H1 (cell line): Measurements from ENCODE around the gene CCL26. TPM values are rescaled to one million over a fixed set of nuclear protein-coding genes. Genes with fewer than 3 reads are reported as not detected.

Experiments
- CTCF ChIA-PET: fragments of 300-600 bp; sonication (Branson Sonifier 250); formaldehyde crosslinking; loops from one replicate; lab custom pipeline; 2021; ENCODE audit not compliant: partially characterized antibody; lab: Charles Lee
- POLR2A ChIA-PET: fragments of 300-600 bp; sonication (Branson Sonifier 250); formaldehyde crosslinking; loops from one replicate; lab custom pipeline; 2021; ENCODE audit warnings: inconsistent platforms; ENCODE audit not compliant: partially characterized antibody; lab: Charles Lee
- DNase-seq, 2 experiments: peaks; one replicate each; pipeline versions ENCODE4 v3.0.0 to v3.0.0-alpha.2; 2010 to 2022; ENCODE audit warnings: low spot score in 2 of 2, low read depth in 1 of 2, mixed read lengths in 1 of 2
- FAIRE-seq: peaks from 2 replicates; lab custom pipeline; 2011; peaks lifted over from hg19 to GRCh38; lab: Jason Lieb, UNC
- H2AFZ ChIP-seq: 2 replicates; pipeline ENCODE4 v1.8.1; 2012; ENCODE audit warnings: low read length, inconsistent platforms
- H2AK5ac ChIP-seq: 2 replicates; pipeline ENCODE4 v1.6.1; 2013; ENCODE audit warnings: low read depth, low read length
- H2BK120ac ChIP-seq: replicated peaks from 2 replicates; pipeline ENCODE3; 2013; ENCODE audit warnings: low read depth, low read length, inconsistent platforms
- H2BK12ac ChIP-seq: 2 replicates; pipeline ENCODE4 v1.6.1; 2013; ENCODE audit warnings: low read depth, low read length
- H2BK15ac ChIP-seq: 2 replicates; pipeline ENCODE4 v1.6.1; 2013; ENCODE audit warnings: low read length
- H2BK20ac ChIP-seq: 2 replicates; pipeline ENCODE4 v1.6.1; 2013; ENCODE audit warnings: low read length
- H2BK5ac ChIP-seq: 2 replicates; pipeline ENCODE4 v1.6.1; 2013; ENCODE audit warnings: low read depth, low read length
- H3K14ac ChIP-seq: 2 replicates; pipeline ENCODE4 v1.6.1; 2013; ENCODE audit warnings: inconsistent platforms; ENCODE audit not compliant: insufficient read length
- H3K18ac ChIP-seq: 2 replicates; pipeline ENCODE4 v1.6.1; 2013; ENCODE audit warnings: low read length; ENCODE audit errors: extremely low read depth
- H3K23ac ChIP-seq: 2 replicates; pipeline ENCODE4 v1.6.1; 2013; ENCODE audit warnings: inconsistent platforms; ENCODE audit not compliant: insufficient read length
- H3K23me2 ChIP-seq: 2 replicates; pipeline ENCODE4 v1.6.1; 2013; ENCODE audit warnings: low read depth, low read length
- H3K27ac ChIP-seq: 2 replicates; pipeline ENCODE4 v1.6.1; 2011; ENCODE audit warnings: low read depth, low read length, inconsistent platforms
- H3K27me3 ChIP-seq, 4 experiments: replicated peaks in 1 of 4; 1 replicate in 1 of 4; 2 replicates in 3 of 4; pipeline versions ENCODE4 v1.6.1 to v1.8.1; 2011 to 2013; ENCODE audit warnings: low read length in 3 of 4, mild to moderate bottlenecking in 3 of 4, inconsistent platforms in 2 of 4, mixed read lengths in 2 of 4, moderate library complexity in 1 of 4; ENCODE audit not compliant: control insufficient read depth in 3 of 4, insufficient read depth in 3 of 4; ENCODE audit errors: extremely low read depth in 1 of 4
- H3K36me3 ChIP-seq, 4 experiments: 2 replicates each; pipeline versions ENCODE4 v1.6.1 to v1.8.1; 2011 to 2013; ENCODE audit warnings: mild to moderate bottlenecking in 4 of 4, low read length in 3 of 4, moderate library complexity in 2 of 4, control low read depth in 1 of 4, inconsistent platforms in 1 of 4; ENCODE audit not compliant: insufficient read depth in 4 of 4, control insufficient read depth in 2 of 4
- H3K4ac ChIP-seq: replicated peaks from 2 replicates; pipeline ENCODE3; 2013; ENCODE audit warnings: low read length, low read depth, mixed read lengths, inconsistent platforms; ENCODE audit not compliant: insufficient read length
- H3K4me1 ChIP-seq, 4 experiments: replicated peaks in 1 of 4; 1 replicate in 1 of 4; 2 replicates in 3 of 4; pipeline versions ENCODE4 v1.6.1 to v1.8.1; 2011 to 2013; ENCODE audit warnings: low read length in 3 of 4, inconsistent platforms in 2 of 4, mixed read lengths in 1 of 4; ENCODE audit not compliant: insufficient read depth in 4 of 4, control insufficient read depth in 3 of 4
- H3K4me2 ChIP-seq, 2 experiments: 2 replicates each; pipeline versions ENCODE4 v1.6.1 to v1.8.1; 2011 to 2013; ENCODE audit warnings: low read depth in 2 of 2, low read length in 2 of 2, control low read depth in 1 of 2, inconsistent platforms in 1 of 2, mild to moderate bottlenecking in 1 of 2; ENCODE audit not compliant: insufficient read depth in 1 of 2
- H3K4me3 ChIP-seq, 4 experiments: fragments of 200-600, 300-600 bp in 1 of 4; sonication (generic), shearing (Covaris generic), sonication (Bioruptor Twin) in 1 of 4; 2 replicates each; pipeline versions ENCODE4 v1.5.1 to v1.8.1; 2011 to 2016; ENCODE audit warnings: low read length in 4 of 4, low read depth in 3 of 4, control low read depth in 2 of 4, inconsistent platforms in 2 of 4, mild to moderate bottlenecking in 2 of 4, mixed read lengths in 1 of 4, moderate library complexity in 1 of 4; ENCODE audit not compliant: insufficient read depth in 2 of 4; ENCODE audit errors: extremely low read depth in 1 of 4
- H3K56ac ChIP-seq: replicated peaks from 2 replicates; pipeline ENCODE3; 2013; ENCODE audit warnings: low read depth, mild to moderate bottlenecking, mixed read lengths, low read length, inconsistent platforms; ENCODE audit not compliant: insufficient read length
- H3K79me1 ChIP-seq: 2 replicates; pipeline ENCODE4 v1.6.1; 2013; ENCODE audit warnings: low read depth, low read length, control low read depth
- H3K79me2 ChIP-seq, 2 experiments: 2 replicates each; pipeline versions ENCODE4 v1.6.1 to v1.8.1; 2012 to 2013; ENCODE audit warnings: low read length in 2 of 2, mild to moderate bottlenecking in 2 of 2, inconsistent platforms in 1 of 2; ENCODE audit not compliant: insufficient read depth in 2 of 2, control insufficient read depth in 1 of 2
- H3K9ac ChIP-seq, 4 experiments: replicated peaks in 1 of 4; 1 replicate in 1 of 4; 2 replicates in 3 of 4; pipeline versions ENCODE4 v1.6.1 to v1.8.1; 2011 to 2013; ENCODE audit warnings: low read depth in 3 of 4, low read length in 3 of 4, control low read depth in 2 of 4, mild to moderate bottlenecking in 2 of 4, moderate library complexity in 2 of 4, inconsistent platforms in 1 of 4; ENCODE audit errors: extremely low read depth in 1 of 4
- H3K9me3 ChIP-seq, 2 experiments: 2 replicates each; pipeline versions ENCODE4 v1.6.1 to v1.8.1; 2012 to 2013; ENCODE audit warnings: mild to moderate bottlenecking in 2 of 2, moderate library complexity in 2 of 2, control low read depth in 1 of 2, inconsistent platforms in 1 of 2, low read depth in 1 of 2, low read length in 1 of 2, mixed read lengths in 1 of 2; ENCODE audit not compliant: insufficient read depth in 2 of 2
- H4K20me1 ChIP-seq, 2 experiments: replicated peaks in 1 of 2; 2 replicates each; pipeline versions ENCODE3 to v1.8.1; 2011 to 2013; ENCODE audit warnings: inconsistent platforms in 2 of 2, low read length in 2 of 2, mild to moderate bottlenecking in 1 of 2; ENCODE audit not compliant: insufficient read depth in 2 of 2, control insufficient read depth in 1 of 2
- H4K5ac ChIP-seq: 2 replicates; pipeline ENCODE4 v1.6.1; 2013; ENCODE audit warnings: low read length, low read depth, mixed read lengths, inconsistent platforms; ENCODE audit not compliant: insufficient read length
- H4K8ac ChIP-seq: 2 replicates; pipeline ENCODE4 v1.8.0; 2013; ENCODE audit warnings: mild to moderate bottlenecking, moderate library complexity, low read length, inconsistent platforms; ENCODE audit not compliant: insufficient read depth; ENCODE audit errors: extremely low read depth
- H4K91ac ChIP-seq: replicated peaks from 2 replicates; pipeline ENCODE3; 2013; ENCODE audit warnings: low read length, mixed read lengths, inconsistent platforms; ENCODE audit not compliant: insufficient read length
- BRCA1 ChIP-seq: IDR thresholded peaks from 2 replicates; pipeline ENCODE4 v1.6.1; 2012; ENCODE audit warnings: low read depth, low read length, improper control_type of control experiment
- CREB1 ChIP-seq: IDR thresholded peaks from 2 replicates; pipeline ENCODE4 v1.6.1; 2012; ENCODE audit warnings: inconsistent platforms
- CTBP2 ChIP-seq: IDR thresholded peaks from 2 replicates; pipeline ENCODE4 v1.7.0; 2011; ENCODE audit warnings: borderline replicate concordance, mild to moderate bottlenecking, moderate library complexity, mixed read lengths, low read length; ENCODE audit not compliant: insufficient read depth, insufficient read length
- EGR1 ChIP-seq: IDR thresholded peaks from 2 replicates; pipeline ENCODE4 v1.6.1; 2011; ENCODE audit warnings: low read depth, low read length, borderline replicate concordance
- EP300 ChIP-seq, 2 experiments: IDR thresholded peaks; 1 replicate in 1 of 2; 2 replicates in 1 of 2; pipeline ENCODE4 v1.6.1; 2011 to 2012; ENCODE audit warnings: low read depth in 2 of 2, low read length in 2 of 2, mild to moderate bottlenecking in 2 of 2, borderline replicate concordance in 1 of 2, inconsistent platforms in 1 of 2, moderate library complexity in 1 of 2
- JUN ChIP-seq: IDR thresholded peaks from 2 replicates; pipeline ENCODE4 v1.6.1; 2011; ENCODE audit warnings: low read depth, mild to moderate bottlenecking, improper control_type of control experiment, low read length
- RNF2 ChIP-seq: fragments of 200-900, 300-1000 bp; sonication (generic); IDR thresholded peaks from 2 replicates; pipeline ENCODE4 v1.7.1; 2016; ENCODE audit warnings: borderline replicate concordance, low read depth, mild to moderate bottlenecking, antibody characterized with exemption, low read length; ENCODE audit not compliant: poor library complexity, severe bottlenecking; ENCODE audit errors: missing control alignments
- SP1 ChIP-seq: IDR thresholded peaks from 2 replicates; pipeline ENCODE4 v1.6.1; 2011; ENCODE audit warnings: low read depth, low read length
- SRF ChIP-seq: IDR thresholded peaks from 2 replicates; pipeline ENCODE4 v1.6.1; 2011; ENCODE audit warnings: mild to moderate bottlenecking, low read depth, low read length, moderate library complexity
- SUZ12 ChIP-seq: fragments of 200-600 bp; sonication (generic); IDR thresholded peaks from 2 replicates; pipeline ENCODE4 v1.6.1; 2012; ENCODE audit warnings: mild to moderate bottlenecking, inconsistent platforms, low read length, moderate library complexity, mixed read lengths
- TEAD4 ChIP-seq: IDR thresholded peaks from 2 replicates; pipeline ENCODE4 v1.6.1; 2012; ENCODE audit warnings: low read depth, low read length, inconsistent platforms, mixed read lengths
- ZNF274 ChIP-seq: IDR thresholded peaks from 2 replicates; pipeline ENCODE4 v1.7.0; 2012; ENCODE audit warnings: low read length, borderline replicate concordance; ENCODE audit errors: extremely low read depth
- WGBS, 2 experiments: shearing (Covaris generic) in 1 of 2; methylation state at CpG; one replicate each; pipeline versions ENCODE4 v1.1.6 to v1.1.7; 2013 to 2015; ENCODE audit warnings: low lambda C conversion rate in 2 of 2, mixed read lengths in 2 of 2, inconsistent platforms in 1 of 2, low coverage in 1 of 2, missing lambda C conversion rate in 1 of 2; ENCODE audit not compliant: insufficient replicate concordance in 2 of 2, insufficient coverage in 1 of 2, insufficient read length in 1 of 2; ENCODE audit errors: extremely low coverage in 1 of 2, missing lambda C conversion rate in 1 of 2; 5-methylcytosine and 5-hydroxymethylcytosine counted together
- polyA plus RNA-seq, 7 experiments: library from polyadenylated mRNA; depleted of rRNA in 3 of 7; stranded (reverse) in 5 of 7; unstranded in 2 of 7; fragments of >200 nt in 5 of 7; fragments of 200-250 nt in 2 of 7; gene quantifications; 1 replicate in 5 of 7; 2 replicates in 1 of 7; 4 replicates in 1 of 7; pipeline versions ENCODE4 v1.2.1 to v1.2.3, GENCODE V29; 2011 to 2013; ENCODE audit warnings: missing spikeins in 2 of 7, mixed read lengths in 2 of 7
- total RNA-seq: library from RNA; stranded (reverse); fragmentation: NEBNext Ultra II Directional; extraction: Animal tissue kit (Norgen Biotek cat#: 25700); gene quantifications from 2 replicates; pipeline ENCODE4 v1.2.1, GENCODE V29; 2021
- TF ChIP-seq, protein P1 (sequence below): IDR thresholded peaks from 2 replicates; pipeline ENCODE4 v1.6.1; 2012; ENCODE audit warnings: inconsistent platforms

Gene CCL26
- total and polyA plus RNA-seq, 2 of the 8 experiments (the other 6 are each of a cell fraction or from before 2014, with no cell fraction given), result 8.7 to 14.9 TPM

DNA sequence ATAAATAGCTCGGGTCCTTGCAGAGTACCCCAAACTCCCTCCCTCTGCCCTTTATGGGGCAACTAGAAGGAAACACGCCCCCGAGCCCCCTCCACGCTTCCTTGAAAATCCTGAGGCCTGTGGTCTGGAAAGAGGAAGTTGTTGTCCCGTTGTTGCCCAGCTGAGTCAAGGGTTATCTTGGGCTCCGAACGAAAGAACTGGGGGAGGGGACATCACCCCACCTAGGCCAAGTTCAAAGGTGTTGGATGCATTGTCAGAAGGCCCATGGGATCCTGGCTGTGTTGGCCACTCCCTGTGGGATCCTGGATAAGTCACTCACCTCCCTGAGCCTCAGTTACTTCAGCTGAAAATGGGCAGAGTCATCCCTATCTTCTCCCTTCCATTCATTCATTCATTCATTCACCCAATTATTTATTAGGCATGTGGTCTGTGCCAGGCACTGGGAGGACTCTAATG, 41.8 kb upstream of the CCL26 start, which contains the start of gene CCL24:
Gene CCL24 (minus strand): TSS at position 26 of the 456 bp plus-strand sequence. CDS start 91 bp downstream, outside the sequence.
- H2BK15ac ChIP-seq, result peak within 1 kb of the TSS; percentile 72; the same call in 1 of the 2 replicates
- peak within 1 kb of the TSS; percentile 25; the same call in 1 of the 2 replicates for H4K8ac ChIP-seq
- no peaks in the 10 kb centered on the region; a peak in 2 of 7 replicates for H3K27me3 ChIP-seq
- no peak within 1 kb of the TSS for H4K5ac ChIP-seq
- no peak for DNase-seq
- no peak within 1 kb of the TSS for H3K4ac ChIP-seq
- H2BK5ac ChIP-seq, result no peak within 1 kb of the TSS
- H3K4me1 ChIP-seq, result peaks cover 0 to 3% (median 0%) of the 10 kb centered on the region in 4 experiments; a peak in 1 of 7 replicates
- no peak within 1 kb of the TSS for H3K56ac ChIP-seq
- no peak within 1 kb of the TSS for H3K14ac ChIP-seq
- WGBS, 2 experiments, result 90% methylated on average over 7 of the region's 7 CpGs; no CpG with 5 or more reads in 1 of the 2 experiments
- POLR2A ChIA-PET, result no interaction called here
- no peak within 1 kb of the TSS for H3K9ac ChIP-seq
- no peak within 1 kb of the TSS for H3K4me3 ChIP-seq
- H2BK12ac ChIP-seq, result no peak within 1 kb of the TSS
- no peak within 1 kb of the TSS for H3K23ac ChIP-seq
- no peaks in the 10 kb centered on the region for H3K79me1 ChIP-seq
- no peak within 1 kb of the TSS for H2BK20ac ChIP-seq
- H3K9me3 ChIP-seq, result no peaks in the 10 kb centered on the region
- FAIRE-seq, result no peak
- H3K27ac ChIP-seq, result no peak within 1 kb of the TSS
- CTCF ChIA-PET, result interaction anchor here (1.9 kb wide), 1 partner anchor 15 kb away, joined by 7 read pairs; no protein-coding TSS in a partner anchor
- H3K36me3 ChIP-seq, result no peaks in the 10 kb centered on the region
- peaks cover 0 to 1% of the 10 kb centered on the region in 2 experiments for H4K20me1 ChIP-seq
- H3K18ac ChIP-seq, result no peak within 1 kb of the TSS
- no peaks in the 10 kb centered on the region for H3K79me2 ChIP-seq
- H2AFZ ChIP-seq, result no peak within 1 kb of the TSS
- H4K91ac ChIP-seq, result no peak within 1 kb of the TSS
- H3K23me2 ChIP-seq, result no peaks in the 10 kb centered on the region
- no peak within 1 kb of the TSS for H3K4me2 ChIP-seq
- H2AK5ac ChIP-seq, result no peak within 1 kb of the TSS
- H2BK120ac ChIP-seq, result no peak within 1 kb of the TSS
- TF ChIP-seq RNF2 (no peak), SP1 (no peak), BRCA1 (no peak), TEAD4 (no peak), CTBP2 (no peak), SUZ12 (no peak), CREB1 (no peak), JUN (no peak), SRF (no peak), ZNF274 (no peak), EP300 (IDR thresholded peaks at IDR 0.05; ENCODE audit: borderline replicate concordance in 1 of 2, low read depth in 2 of 2, low read length in 2 of 2) (no peak), EGR1 (no peak)
- TF ChIP-seq, protein P1, sequence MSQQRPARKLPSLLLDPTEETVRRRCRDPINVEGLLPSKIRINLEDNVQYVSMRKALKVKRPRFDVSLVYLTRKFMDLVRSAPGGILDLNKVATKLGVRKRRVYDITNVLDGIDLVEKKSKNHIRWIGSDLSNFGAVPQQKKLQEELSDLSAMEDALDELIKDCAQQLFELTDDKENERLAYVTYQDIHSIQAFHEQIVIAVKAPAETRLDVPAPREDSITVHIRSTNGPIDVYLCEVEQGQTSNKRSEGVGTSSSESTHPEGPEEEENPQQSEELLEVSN, result no peak
